Cardiac muscle cell (in vitro differentiated cells and primary cell): ENCODE measurements around the gene SLK. TPM values are rescaled to one million over a fixed set of nuclear protein-coding genes. Genes with fewer than 3 reads are reported as not detected.

Experiments used
- DNase-seq, 2 donors: peaks; one replicate each; pipeline versions ENCODE4 v3.0.0 to v3.0.0-alpha.2; 2010 to 2017; ENCODE audit warnings: low read depth in 1 of 2, low spot score in 1 of 2
- H3K27ac ChIP-seq: fragments of 200-600 bp; sonication (generic); 2 replicates; pipeline ENCODE4 v1.5.1; 2016
- H3K27me3 ChIP-seq: fragments of 200-600 bp; sonication (generic); 2 replicates; pipeline ENCODE4 v1.6.0; 2016; ENCODE audit warnings: control low read depth
- H3K36me3 ChIP-seq: fragments of 200-600 bp; sonication (generic); 2 replicates; pipeline ENCODE4 v1.5.1; 2016; ENCODE audit warnings: control low read depth
- H3K4me1 ChIP-seq: fragments of 200-600 bp; sonication (generic); 2 replicates; pipeline ENCODE4 v1.8.1; 2017; ENCODE audit warnings: low read depth, mild to moderate bottlenecking, mixed run types
- H3K4me3 ChIP-seq: fragments of 200-600 bp; sonication (generic); 2 replicates; pipeline ENCODE4 v1.5.1; 2016; ENCODE audit warnings: mild to moderate bottlenecking
- H3K9me3 ChIP-seq: fragments of 200-600 bp; sonication (generic); 2 replicates; pipeline ENCODE4 v1.5.1; 2017; ENCODE audit warnings: low read depth, mild to moderate bottlenecking, control low read depth
- CTCF ChIP-seq: IDR thresholded peaks from 2 replicates; pipeline ENCODE4 v1.5.1; 2012; ENCODE audit warnings: low read depth, mild to moderate bottlenecking, low read length
- polyA plus RNA-seq: library from polyadenylated mRNA; unstranded; fragments of >200 nt; fragmentation: Nextera tagmentation; extraction: Ambion mirVana; gene quantifications from 2 replicates; pipeline ENCODE4 v1.2.1, GENCODE V29; 2016
- total RNA-seq: library from RNA; depleted of rRNA; stranded (reverse); fragments of >200 nt; gene quantifications from 2 replicates; pipeline ENCODE4 v1.2.3, GENCODE V29; 2016

Gene SLK
- total and polyA plus RNA-seq, 2 experiments from 2014 or later = 24.1 to 43.8 TPM

GRCh38 chr10:104002911-104003310, 36.0 kb downstream of the SLK start:
- Histone ChIP-seq H3K27me3 (no peaks in the 10 kb centered on the region), H3K27ac (no peak overlapping the region), H3K4me3 (no peak overlapping the region), H3K9me3 (no peaks in the 10 kb centered on the region), H3K36me3 (peaks cover 46% of the 10 kb centered on the region), H3K4me1 (no peaks in the 10 kb centered on the region)
- TF ChIP-seq CTCF = no peak
- no peak for DNase-seq

GRCh38 chr10:104005172-104005863, 38.4 kb downstream of the SLK start:
- Histone ChIP-seq H3K36me3 (peaks cover 39% of the 10 kb centered on the region), H3K4me1 (no peaks in the 10 kb centered on the region), H3K27me3 (no peaks in the 10 kb centered on the region), H3K9me3 (no peaks in the 10 kb centered on the region), H3K27ac (no peak overlapping the region), H3K4me3 (no peak overlapping the region)
- no peak for TF ChIP-seq CTCF
- DNase-seq = no peak

DNA sequence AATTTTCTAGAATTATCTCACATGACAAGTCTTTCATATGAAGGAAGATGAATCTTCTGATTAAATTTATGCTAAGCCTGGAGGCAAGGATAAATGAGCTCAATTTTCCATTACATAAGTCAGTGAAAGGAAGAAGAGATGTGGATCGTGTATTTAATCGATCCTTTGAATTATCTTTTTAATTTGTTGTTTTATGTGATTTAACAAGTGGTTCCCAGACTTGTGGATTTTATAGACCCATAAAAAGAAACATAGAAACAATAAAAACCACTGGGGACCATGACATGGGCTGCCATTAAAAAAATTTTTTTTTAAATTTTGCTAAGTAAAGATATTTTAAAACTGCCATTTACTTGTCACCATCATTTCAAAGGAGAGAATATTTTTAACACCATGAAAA, 45.0 kb downstream of the SLK start:
- Histone ChIP-seq H3K36me3 (peaks cover 10% of the 10 kb centered on the region), H3K27ac (no peak overlapping the region), H3K4me3 (no peak overlapping the region), H3K27me3 (no peaks in the 10 kb centered on the region), H3K4me1 (no peaks in the 10 kb centered on the region), H3K9me3 (no peaks in the 10 kb centered on the region)
- no peak for DNase-seq
- no peak for TF ChIP-seq CTCF

- Histone ChIP-seq H3K27me3 (no peaks in the 10 kb centered on the region), H3K4me1 (no peaks in the 10 kb centered on the region), H3K27ac (no peak overlapping the region), H3K36me3 (peaks cover 4% of the 10 kb centered on the region), H3K9me3 (no peaks in the 10 kb centered on the region), H3K4me3 (no peak overlapping the region)
- TF ChIP-seq CTCF = no peak
- no peak for DNase-seq
Observed at GRCh38 chr10:104013489-104013888, 46.5 kb downstream of the SLK start.

GRCh38 chr10:104014176-104014575, 47.2 kb downstream of the SLK start:
- Histone ChIP-seq H3K27me3 (no peaks in the 10 kb centered on the region), H3K4me3 (no peak overlapping the region), H3K4me1 (no peaks in the 10 kb centered on the region), H3K27ac (no peak overlapping the region), H3K9me3 (no peaks in the 10 kb centered on the region), H3K36me3 (no peaks in the 10 kb centered on the region)
- TF ChIP-seq CTCF = no peak
- no peak for DNase-seq
